ENCODE measurements around the gene MAPK4.

DNA sequence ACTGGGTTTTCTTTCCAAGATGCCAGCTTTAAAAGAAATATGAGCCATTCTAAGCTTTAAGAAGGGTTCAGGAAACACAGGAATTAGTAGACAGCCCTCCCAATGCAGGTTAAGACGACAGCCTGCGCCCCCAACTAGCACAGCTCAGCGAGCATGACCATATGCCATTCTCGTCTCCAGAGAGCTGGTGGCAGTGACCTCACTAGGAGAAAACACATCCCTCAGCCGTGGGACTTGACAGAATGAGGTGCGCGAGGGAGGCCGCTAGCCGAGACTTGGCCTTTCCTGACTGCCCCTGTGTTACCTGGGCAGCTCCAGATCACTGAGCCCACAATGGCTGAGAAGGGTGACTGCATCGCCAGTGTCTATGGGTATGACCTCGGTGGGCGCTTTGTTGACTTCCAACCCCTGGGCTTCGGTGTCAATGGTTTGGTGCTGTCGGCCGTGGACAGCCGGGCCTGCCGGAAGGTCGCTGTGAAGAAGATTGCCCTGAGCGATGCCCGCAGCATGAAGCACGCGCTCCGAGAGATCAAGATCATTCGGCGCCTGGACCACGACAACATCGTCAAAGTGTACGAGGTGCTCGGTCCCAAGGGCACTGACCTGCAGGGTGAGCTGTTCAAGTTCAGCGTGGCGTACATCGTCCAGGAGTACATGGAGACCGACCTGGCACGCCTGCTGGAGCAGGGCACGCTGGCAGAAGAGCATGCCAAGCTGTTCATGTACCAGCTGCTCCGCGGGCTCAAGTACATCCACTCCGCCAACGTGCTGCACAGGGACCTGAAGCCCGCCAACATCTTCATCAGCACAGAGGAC is 103.9 kb downstream of the MAPK4 start:
- TF ChIP-seq, protein P1, sequence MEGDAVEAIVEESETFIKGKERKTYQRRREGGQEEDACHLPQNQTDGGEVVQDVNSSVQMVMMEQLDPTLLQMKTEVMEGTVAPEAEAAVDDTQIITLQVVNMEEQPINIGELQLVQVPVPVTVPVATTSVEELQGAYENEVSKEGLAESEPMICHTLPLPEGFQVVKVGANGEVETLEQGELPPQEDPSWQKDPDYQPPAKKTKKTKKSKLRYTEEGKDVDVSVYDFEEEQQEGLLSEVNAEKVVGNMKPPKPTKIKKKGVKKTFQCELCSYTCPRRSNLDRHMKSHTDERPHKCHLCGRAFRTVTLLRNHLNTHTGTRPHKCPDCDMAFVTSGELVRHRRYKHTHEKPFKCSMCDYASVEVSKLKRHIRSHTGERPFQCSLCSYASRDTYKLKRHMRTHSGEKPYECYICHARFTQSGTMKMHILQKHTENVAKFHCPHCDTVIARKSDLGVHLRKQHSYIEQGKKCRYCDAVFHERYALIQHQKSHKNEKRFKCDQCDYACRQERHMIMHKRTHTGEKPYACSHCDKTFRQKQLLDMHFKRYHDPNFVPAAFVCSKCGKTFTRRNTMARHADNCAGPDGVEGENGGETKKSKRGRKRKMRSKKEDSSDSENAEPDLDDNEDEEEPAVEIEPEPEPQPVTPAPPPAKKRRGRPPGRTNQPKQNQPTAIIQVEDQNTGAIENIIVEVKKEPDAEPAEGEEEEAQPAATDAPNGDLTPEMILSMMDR (conservative IDR thresholded peaks at IDR 0.05; ENCODE audit: low read length), result no peak
- TF ChIP-seq EZH2phosphoT487 (IDR thresholded peaks at IDR 0.05; ENCODE audit: borderline replicate concordance), result no peak
